KMS-11 (cell line): ENCODE measurements around the gene SMARCAL1.

Experiments
- H2AFZ ChIP-seq: fragments of 200-600 bp; sonication (generic); 2 replicates; pipeline ENCODE4 v1.6.1; 2016; ENCODE audit warnings: antibody characterized with exemption, mixed run types, low read depth
- H3K27ac ChIP-seq: fragments of 200-600 bp; sonication (generic); 2 replicates; pipeline ENCODE4 v1.6.1; 2016; ENCODE audit warnings: mild to moderate bottlenecking, mixed run types
- H3K27me3 ChIP-seq: fragments of 200-600 bp; sonication (generic); 2 replicates; pipeline ENCODE4 v1.6.1; 2017; ENCODE audit warnings: mild to moderate bottlenecking, low read depth, mixed run types, moderate library complexity; ENCODE audit not compliant: insufficient read depth
- H3K36me3 ChIP-seq: fragments of 200-600 bp; sonication (generic); 2 replicates; pipeline ENCODE4 v1.6.1; 2017; ENCODE audit warnings: mild to moderate bottlenecking, mixed run types; ENCODE audit not compliant: insufficient read depth
- H3K4me1 ChIP-seq: fragments of 200-600 bp; sonication (generic); 2 replicates; pipeline ENCODE4 v1.6.1; 2016; ENCODE audit warnings: mild to moderate bottlenecking, low read depth, mixed run types; ENCODE audit not compliant: poor library complexity, severe bottlenecking
- H3K4me2 ChIP-seq: fragments of 200-600 bp; sonication (generic); 2 replicates; pipeline ENCODE4 v1.7.0; 2016; ENCODE audit warnings: mild to moderate bottlenecking, mixed run types
- H3K4me3 ChIP-seq: fragments of 200-600 bp; sonication (generic); IDR thresholded peaks from 2 replicates; pipeline ENCODE4 v1.6.1; 2017; ENCODE audit warnings: low read depth, low read length, mixed read lengths; ENCODE audit not compliant: insufficient read depth
- H3K79me2 ChIP-seq: fragments of 200-600 bp; sonication (generic); 2 replicates; pipeline ENCODE4 v1.6.1; 2016; ENCODE audit warnings: low read depth, mixed run types; ENCODE audit not compliant: insufficient read depth
- H3K9ac ChIP-seq: fragments of 200-600 bp; sonication (generic); 2 replicates; pipeline ENCODE4 v1.6.1; 2016; ENCODE audit warnings: mild to moderate bottlenecking, mixed run types
- H4K20me1 ChIP-seq: fragments of 200-600 bp; sonication (generic); 2 replicates; pipeline ENCODE4 v1.6.1; 2016; ENCODE audit warnings: mild to moderate bottlenecking, mixed run types; ENCODE audit not compliant: insufficient read depth
- TF ChIP-seq, protein P1 (sequence below): fragments of 200-600 bp; sonication (generic); conservative IDR thresholded peaks from 2 replicates; pipeline ENCODE4 v1.6.1; 2017; ENCODE audit warnings: low read depth, mild to moderate bottlenecking, antibody characterized with exemption, low read length, moderate library complexity, mixed read lengths

The SMARCAL1 gene

DNA sequence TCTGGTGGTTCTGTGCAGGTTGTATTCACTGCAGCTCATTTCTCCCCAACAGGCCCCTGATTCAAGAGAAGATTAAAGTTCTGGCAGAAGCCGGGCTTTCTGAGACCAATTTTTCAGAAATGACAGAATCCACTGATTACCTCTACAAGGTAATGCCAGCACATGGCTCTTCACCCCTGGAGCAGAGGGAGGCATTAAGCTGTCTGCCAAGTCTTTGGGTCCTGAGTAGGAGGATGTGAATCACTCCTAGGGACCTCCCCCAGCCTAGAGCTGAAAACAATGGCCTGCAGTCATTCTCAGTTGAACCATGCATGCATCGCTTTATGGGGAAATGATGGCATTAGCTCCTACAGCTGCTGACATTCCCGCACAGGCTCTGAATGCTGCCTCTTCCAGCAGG, 65.9 kb downstream of the SMARCAL1 start:
- no peaks in the 10 kb centered on the region for H3K36me3 ChIP-seq
- no peak overlapping the region for H3K9ac ChIP-seq
- TF ChIP-seq, protein P1, sequence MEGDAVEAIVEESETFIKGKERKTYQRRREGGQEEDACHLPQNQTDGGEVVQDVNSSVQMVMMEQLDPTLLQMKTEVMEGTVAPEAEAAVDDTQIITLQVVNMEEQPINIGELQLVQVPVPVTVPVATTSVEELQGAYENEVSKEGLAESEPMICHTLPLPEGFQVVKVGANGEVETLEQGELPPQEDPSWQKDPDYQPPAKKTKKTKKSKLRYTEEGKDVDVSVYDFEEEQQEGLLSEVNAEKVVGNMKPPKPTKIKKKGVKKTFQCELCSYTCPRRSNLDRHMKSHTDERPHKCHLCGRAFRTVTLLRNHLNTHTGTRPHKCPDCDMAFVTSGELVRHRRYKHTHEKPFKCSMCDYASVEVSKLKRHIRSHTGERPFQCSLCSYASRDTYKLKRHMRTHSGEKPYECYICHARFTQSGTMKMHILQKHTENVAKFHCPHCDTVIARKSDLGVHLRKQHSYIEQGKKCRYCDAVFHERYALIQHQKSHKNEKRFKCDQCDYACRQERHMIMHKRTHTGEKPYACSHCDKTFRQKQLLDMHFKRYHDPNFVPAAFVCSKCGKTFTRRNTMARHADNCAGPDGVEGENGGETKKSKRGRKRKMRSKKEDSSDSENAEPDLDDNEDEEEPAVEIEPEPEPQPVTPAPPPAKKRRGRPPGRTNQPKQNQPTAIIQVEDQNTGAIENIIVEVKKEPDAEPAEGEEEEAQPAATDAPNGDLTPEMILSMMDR = no peak
- H3K4me1 ChIP-seq = no peaks in the 10 kb centered on the region
- no peaks in the 10 kb centered on the region for H4K20me1 ChIP-seq
- no peak overlapping the region for H3K4me3 ChIP-seq
- no peak overlapping the region for H3K27ac ChIP-seq
- no peaks in the 10 kb centered on the region for H3K27me3 ChIP-seq
- H2AFZ ChIP-seq = no peak overlapping the region
- no peak overlapping the region for H3K4me2 ChIP-seq
- H3K79me2 ChIP-seq = no peaks in the 10 kb centered on the region

DNA sequence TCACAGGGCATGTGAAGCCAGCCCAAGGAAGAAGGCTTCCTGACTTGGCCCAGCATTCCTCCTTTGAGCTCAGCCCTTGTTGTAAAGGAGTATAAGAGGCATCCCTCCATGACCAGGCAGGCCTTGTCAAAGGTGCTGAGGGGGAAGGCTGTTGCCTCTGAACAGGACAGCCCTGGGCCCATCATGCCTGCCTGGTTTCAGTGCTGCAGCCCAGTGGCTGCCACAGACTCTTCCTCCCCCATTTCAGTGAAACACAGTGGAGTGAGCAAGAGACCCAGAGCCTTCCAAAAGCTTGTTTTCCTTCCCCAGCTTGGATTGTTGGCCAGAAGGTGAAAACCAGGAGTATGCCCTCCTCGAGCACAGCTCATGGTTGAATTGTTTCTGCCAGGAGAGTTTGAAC, 66.5 kb downstream of the SMARCAL1 start:
- no peak overlapping the region for H3K9ac ChIP-seq
- H3K4me3 ChIP-seq = no peak overlapping the region
- no peak overlapping the region for H3K27ac ChIP-seq
- H3K36me3 ChIP-seq = no peaks in the 10 kb centered on the region
- TF ChIP-seq, protein P1 = no peak
- no peak overlapping the region for H3K4me2 ChIP-seq
- H3K4me1 ChIP-seq = no peaks in the 10 kb centered on the region
- no peaks in the 10 kb centered on the region for H3K79me2 ChIP-seq
- no peak overlapping the region for H2AFZ ChIP-seq
- H4K20me1 ChIP-seq = no peaks in the 10 kb centered on the region
- H3K27me3 ChIP-seq = no peaks in the 10 kb centered on the region

DNA sequence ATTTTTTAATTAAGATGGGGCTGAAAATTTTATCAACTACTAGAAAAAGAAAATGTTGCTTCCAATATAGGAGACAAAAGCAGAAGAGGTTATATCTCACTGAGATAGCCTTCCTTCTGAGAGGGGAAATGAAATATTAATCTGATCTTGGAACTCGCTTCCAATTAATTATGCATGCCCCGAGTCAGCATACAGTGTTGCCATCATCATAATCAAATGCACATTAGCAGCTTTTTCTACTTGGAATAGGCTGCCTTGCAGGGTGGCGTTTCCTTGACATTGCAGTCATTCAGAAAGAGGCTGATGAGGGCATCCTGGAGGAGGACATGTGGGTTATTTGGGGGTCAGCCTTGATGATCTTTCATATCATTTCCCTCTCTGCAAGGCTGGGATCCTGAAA, 67.9 kb downstream of the SMARCAL1 start:
- Histone ChIP-seq H2AFZ (no peak overlapping the region), H3K9ac (no peak overlapping the region), H3K27me3 (no peaks in the 10 kb centered on the region), H3K4me3 (no peak overlapping the region), H4K20me1 (no peaks in the 10 kb centered on the region), H3K27ac (no peak overlapping the region), H3K4me2 (no peak overlapping the region), H3K79me2 (no peaks in the 10 kb centered on the region), H3K4me1 (no peaks in the 10 kb centered on the region), H3K36me3 (no peaks in the 10 kb centered on the region)
- TF ChIP-seq, protein P1 = no peak

DNA sequence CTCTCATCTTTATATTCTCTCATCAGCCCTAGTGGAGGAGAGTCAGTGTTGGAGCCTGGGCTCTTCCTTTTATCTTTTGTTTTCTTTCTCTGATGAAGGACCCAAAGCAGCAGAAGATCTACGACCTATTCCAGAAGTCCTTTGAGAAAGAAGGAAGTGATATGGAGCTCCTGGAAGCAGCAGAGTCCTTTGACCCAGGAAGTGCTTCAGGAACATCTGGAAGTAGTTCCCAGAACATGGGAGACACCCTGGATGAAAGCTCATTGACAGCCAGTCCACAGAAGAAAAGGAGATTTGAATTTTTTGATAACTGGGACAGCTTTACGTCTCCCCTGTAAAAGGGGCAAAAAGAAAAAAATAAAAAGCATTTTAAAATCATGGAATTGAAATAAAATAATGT, 70.4 kb downstream of the SMARCAL1 start:
- H3K4me1 ChIP-seq = no peaks in the 10 kb centered on the region
- H3K27me3 ChIP-seq = no peaks in the 10 kb centered on the region
- H3K4me3 ChIP-seq = no peak overlapping the region
- H3K9ac ChIP-seq = no peak overlapping the region
- TF ChIP-seq, protein P1 = no peak
- H4K20me1 ChIP-seq = no peaks in the 10 kb centered on the region
- no peaks in the 10 kb centered on the region for H3K36me3 ChIP-seq
- H2AFZ ChIP-seq = no peak overlapping the region
- H3K4me2 ChIP-seq = no peak overlapping the region
- H3K79me2 ChIP-seq = no peaks in the 10 kb centered on the region
- no peak overlapping the region for H3K27ac ChIP-seq
